Posterior cingulate gyrus (tissue), 11 donors: ENCODE data around the gene FCGR1A.
"Not testable (repeated sequence)": the region's sequence is repeated elsewhere in the genome, so short reads cannot be mapped to it uniquely, and the experiment has no call there.

Source experiments
- DNase-seq, 10 donors: peaks; one replicate each; pipeline versions ENCODE4 v3.0.0 to v3.0.0-alpha.2; 2020 to 2021; ENCODE audit warnings: mixed read lengths in 3 of 10
- intact Hi-C: fragments of 100-400 bp; cut with DNase I; formaldehyde crosslinking; loops from one replicate; pipeline ENCODE4 v1.15.1; 2023

FCGR1A gene

GRCh38 chr1:149831764-149832315, 49.3 kb downstream of the FCGR1A start:
- DNase-seq, intact Hi-C loops: not testable (repeated sequence)

DNA sequence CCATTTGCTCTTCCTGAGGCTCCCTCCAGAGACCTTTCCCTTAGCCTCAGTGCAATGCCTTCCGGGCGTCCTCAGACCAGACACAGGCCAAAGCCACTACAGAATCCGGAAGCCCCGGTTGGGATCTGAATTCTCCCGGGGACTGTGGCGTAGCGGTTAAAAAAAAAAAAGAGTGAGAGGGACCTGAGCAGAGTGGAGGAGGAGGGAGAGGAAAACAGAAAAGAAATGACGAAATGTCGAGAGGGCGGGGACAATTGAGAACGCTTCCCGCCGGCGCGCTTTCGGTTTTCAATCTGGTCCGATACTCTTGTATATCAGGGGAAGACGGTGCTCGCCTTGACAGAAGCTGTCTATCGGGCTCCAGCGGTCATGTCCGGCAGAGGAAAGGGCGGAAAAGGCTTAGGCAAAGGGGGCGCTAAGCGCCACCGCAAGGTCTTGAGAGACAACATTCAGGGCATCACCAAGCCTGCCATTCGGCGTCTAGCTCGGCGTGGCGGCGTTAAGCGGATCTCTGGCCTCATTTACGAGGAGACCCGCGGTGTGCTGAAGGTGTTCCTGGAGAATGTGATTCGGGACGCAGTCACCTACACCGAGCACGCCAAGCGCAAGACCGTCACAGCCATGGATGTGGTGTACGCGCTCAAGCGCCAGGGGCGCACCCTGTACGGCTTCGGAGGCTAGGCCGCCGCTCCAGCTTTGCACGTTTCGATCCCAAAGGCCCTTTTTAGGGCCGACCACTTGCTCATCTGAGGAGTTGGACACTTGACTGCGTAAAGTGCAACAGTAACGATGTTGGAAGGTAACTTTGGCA, 50.0 kb downstream of the FCGR1A start:
- intact Hi-C loops = not testable (repeated sequence)

DNA sequence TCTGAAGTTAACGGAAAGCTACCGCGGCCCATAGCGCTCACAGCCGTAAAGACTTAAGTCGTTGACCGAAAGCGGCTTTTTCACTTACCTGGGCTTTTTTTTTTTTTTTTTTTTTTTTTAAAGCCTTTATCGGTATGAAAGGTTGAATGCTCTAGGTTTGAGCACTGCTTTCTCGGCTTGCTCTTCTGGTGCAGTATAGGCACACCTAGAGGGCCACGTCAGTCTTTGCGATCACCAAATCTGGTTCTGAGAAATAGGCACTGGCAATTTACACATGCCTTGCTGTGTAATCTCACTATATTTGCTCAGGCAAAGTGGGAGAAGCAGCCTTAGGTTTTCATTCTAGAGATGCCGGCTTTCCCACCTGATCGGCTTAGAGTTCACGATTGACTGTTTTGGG, 50.6 kb downstream of the FCGR1A start:
- DNase-seq, intact Hi-C loops: not testable (repeated sequence)

More for the DNA sequence above, 50.0 kb downstream of the FCGR1A start:
- not testable (repeated sequence) for DNase-seq

GRCh38 chr1:149841149-149841548, 58.7 kb downstream of the FCGR1A start:
- intact Hi-C loops, DNase-seq: not testable (repeated sequence)
